Heart left ventricle (tissue), 16 donors: ENCODE measurements around the gene ARHGEF28. TPM values are rescaled to one million over a fixed set of nuclear protein-coding genes. Genes with fewer than 3 reads are reported as not detected.

Experiments
- ATAC-seq, 4 donors: fragments of 200-7000 bp; cut with Tn5 transposase; one replicate each; pipeline ENCODE4 v1.9.1; 2020 to 2022; ENCODE audit warnings: moderate library complexity in 4 of 4, mild to moderate bottlenecking in 3 of 4, moderate number of reproducible peaks in 1 of 4
- DNase-seq, 5 donors: peaks; one replicate each; pipeline ENCODE4 v3.0.0-alpha.2; 2020
- H3K27ac ChIP-seq, 12 donors: fragments of 200-600 bp; sonication (generic) in 4 of 12; one replicate each; pipeline versions ENCODE4 v1.5.0 to v1.8.0; 2016 to 2022; ENCODE audit warnings: mild to moderate bottlenecking in 2 of 12
- H3K27me3 ChIP-seq, 9 donors: fragments of 200-600 bp; sonication (generic) in 2 of 9; one replicate each; pipeline versions ENCODE4 v1.5.1 to v1.8.0; 2016 to 2022; ENCODE audit warnings: mild to moderate bottlenecking in 3 of 9
- H3K36me3 ChIP-seq, 9 donors: fragments of 200-600 bp; sonication (generic) in 2 of 9; one replicate each; pipeline versions ENCODE4 v1.5.0 to v1.8.0; 2018 to 2022; ENCODE audit warnings: mild to moderate bottlenecking in 2 of 9
- H3K4me1 ChIP-seq, 12 donors: fragments of 200-600 bp; sonication (generic) in 4 of 12; one replicate each; pipeline versions ENCODE4 v1.5.0 to v1.8.0; 2016 to 2022; ENCODE audit warnings: mild to moderate bottlenecking in 3 of 12
- H3K4me3 ChIP-seq, 12 donors: fragments of 200-600 bp; sonication (generic) in 4 of 12; one replicate each; pipeline versions ENCODE4 v1.5.0 to v1.8.0; 2017 to 2022; ENCODE audit warnings: mild to moderate bottlenecking in 9 of 12, moderate library complexity in 4 of 12
- H3K9me3 ChIP-seq, 12 donors: fragments of 200-600 bp; sonication (generic) in 4 of 12; one replicate each; pipeline versions ENCODE4 v1.5.0 to v1.8.0; 2016 to 2022; ENCODE audit warnings: mild to moderate bottlenecking in 1 of 12
- POLR2A ChIP-seq, 2 donors: fragments of 450-650 bp; IDR thresholded peaks; one replicate each; pipeline ENCODE4 v1.6.1; 2017; ENCODE audit warnings: antibody characterized with exemption in 2 of 2, mild to moderate bottlenecking in 2 of 2, moderate library complexity in 2 of 2
- WGBS, 4 donors: extraction: QIAGEN DNeasy Blood & Tissue Kit in 2 of 4; methylation state at CpG; one replicate each; pipeline versions ENCODE4 v1.1.5 to v1.1.7; 2013 to 2018; 5-methylcytosine and 5-hydroxymethylcytosine counted together
- intact Hi-C, 10 donors: fragments of 100-400 bp; cut with DNase I; formaldehyde crosslinking; loops; one replicate each; pipeline versions ENCODE4 v1.11.1 to v1.14.2; 2022
- polyA plus RNA-seq, 2 donors: library from polyadenylated mRNA; stranded (reverse); fragments of 200-250 nt; gene quantifications; one replicate each; pipeline ENCODE4 v1.2.3, GENCODE V29; 2013
- total RNA-seq, 9 donors: library from RNA; depleted of rRNA in 2 of 9; stranded (reverse); fragments of >200 nt in 2 of 9; fragmentation: NEBNext Ultra II Directional in 3 of 9; extraction: Animal tissue kit (Norgen Biotek cat#: 25700) in 3 of 9; gene quantifications; one replicate each; pipeline versions ENCODE4 v1.1.0 to v1.2.4, GENCODE V29; 2016 to 2023
- TF ChIP-seq, protein P1 (sequence below), 12 donors: fragments of 200-600 bp; sonication (generic) in 4 of 12; IDR thresholded peaks; one replicate each; pipeline versions ENCODE4 v1.5.0 to v1.8.0; 2018 to 2022; ENCODE audit warnings: antibody characterized with exemption in 12 of 12, mild to moderate bottlenecking in 5 of 12
- donor health status: ischemic (EF 13 %, LVEDD 7.1; RV severe dilation, severe dysfunction).
- donor health status: healthy with polysubstance abuse.
- donor health status: DM: no; HTN: yes; CAD: no.
- donor health status: DM: no; HTN: no; CAD: no.
- donor health status: ischemic (EF 25% LVEDD 6.9; RV normal size, moderate dysfunction).
- donor health status: ischemic (EF 25% LVEDD 5.7; RV mildly dilated, moderate dysfunction).
- donor health status: healthy.
- donor health status: DM: yes; HTN: yes; CAD: no.
- donor health status: ischemic (EF 35%, LVEDD 5.7; RV mildly dilated, moderate dysfunction).
- donor health status: nonischemic (EF 11% LVEDD 7.7; RV severe dilation, severe dysfunction).
- donor health status: DM: yes; HTN: yes; CAD: no.
- donor health status: PGD.
- donor health status: ischemic (EF 29% LVEDD 5.4; RV normal size, mild dysfunction).
- donor health status: nonischemic (EF 23%, LVEDD 6.1; RV moderate dilation, normal function).

ARHGEF28 gene
- total and polyA plus RNA-seq, 11 donors, result 0.51 to 7.7 (median 1.7) TPM

DNA sequence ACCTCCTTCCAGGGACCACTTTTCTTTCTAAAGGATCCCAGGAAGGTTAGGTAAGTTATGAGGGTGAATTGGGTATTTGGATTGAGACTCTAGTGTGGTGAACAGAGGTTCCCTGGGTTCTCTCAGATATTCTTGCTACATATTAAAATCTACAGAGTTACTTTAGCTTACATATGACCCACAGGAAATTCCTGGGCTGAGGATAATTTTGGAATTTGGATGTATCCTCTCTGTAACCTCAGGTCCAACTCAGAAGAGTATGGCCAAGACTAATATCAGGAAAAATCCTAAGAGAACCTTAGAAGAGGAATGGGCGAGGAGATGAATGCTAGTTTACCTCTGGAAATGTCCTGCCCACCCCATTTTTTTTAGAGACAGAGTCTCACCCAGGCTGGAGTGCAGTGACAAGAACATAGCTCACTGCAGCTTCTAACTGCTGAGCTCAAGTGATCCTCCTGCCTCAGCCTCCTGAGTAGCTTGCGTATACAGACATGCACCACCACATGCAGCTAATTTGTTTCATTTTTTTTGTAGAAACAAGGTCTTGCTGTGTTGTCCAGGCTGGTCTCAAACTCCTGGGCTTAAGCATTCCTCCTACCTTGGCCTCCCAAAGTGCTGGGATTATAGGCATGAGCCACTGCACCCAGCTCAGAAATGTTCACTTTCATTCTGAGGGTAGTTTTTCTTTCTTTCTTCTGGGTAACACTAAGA, 196.4 kb downstream of the ARHGEF28 start:
- no peak overlapping the region for H3K27ac ChIP-seq
- H3K9me3 ChIP-seq, result no peaks in the 10 kb centered on the region
- no peak overlapping the region for H3K4me3 ChIP-seq
- intact Hi-C loops, result no loop called here
- TF ChIP-seq, protein P1, sequence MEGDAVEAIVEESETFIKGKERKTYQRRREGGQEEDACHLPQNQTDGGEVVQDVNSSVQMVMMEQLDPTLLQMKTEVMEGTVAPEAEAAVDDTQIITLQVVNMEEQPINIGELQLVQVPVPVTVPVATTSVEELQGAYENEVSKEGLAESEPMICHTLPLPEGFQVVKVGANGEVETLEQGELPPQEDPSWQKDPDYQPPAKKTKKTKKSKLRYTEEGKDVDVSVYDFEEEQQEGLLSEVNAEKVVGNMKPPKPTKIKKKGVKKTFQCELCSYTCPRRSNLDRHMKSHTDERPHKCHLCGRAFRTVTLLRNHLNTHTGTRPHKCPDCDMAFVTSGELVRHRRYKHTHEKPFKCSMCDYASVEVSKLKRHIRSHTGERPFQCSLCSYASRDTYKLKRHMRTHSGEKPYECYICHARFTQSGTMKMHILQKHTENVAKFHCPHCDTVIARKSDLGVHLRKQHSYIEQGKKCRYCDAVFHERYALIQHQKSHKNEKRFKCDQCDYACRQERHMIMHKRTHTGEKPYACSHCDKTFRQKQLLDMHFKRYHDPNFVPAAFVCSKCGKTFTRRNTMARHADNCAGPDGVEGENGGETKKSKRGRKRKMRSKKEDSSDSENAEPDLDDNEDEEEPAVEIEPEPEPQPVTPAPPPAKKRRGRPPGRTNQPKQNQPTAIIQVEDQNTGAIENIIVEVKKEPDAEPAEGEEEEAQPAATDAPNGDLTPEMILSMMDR (IDR thresholded peaks at IDR 0.05), result no peak
- no peak for TF ChIP-seq POLR2A (IDR thresholded peaks at IDR 0.05)
- DNase-seq (no peak), ATAC-seq (no peak)
- 92 to 96% (median 93%) methylated on average over 2 of the region's 2 CpGs for WGBS, 4 donors
- H3K4me1 ChIP-seq, result peaks cover 0 to 4% (median 0%) of the 10 kb centered on the region in 12 donors
- H3K27me3 ChIP-seq, result no peaks in the 10 kb centered on the region
- no peaks in the 10 kb centered on the region for H3K36me3 ChIP-seq

- TF ChIP-seq, protein P1 (IDR thresholded peaks at IDR 0.05), result no peak
- TF ChIP-seq POLR2A (IDR thresholded peaks at IDR 0.05), result no peak
- Histone ChIP-seq H3K27ac (no peak overlapping the region), H3K4me1 (peaks cover 0 to 4% (median 0%) of the 10 kb centered on the region in 12 donors), H3K36me3 (no peaks in the 10 kb centered on the region), H3K4me3 (no peak overlapping the region), H3K9me3 (no peaks in the 10 kb centered on the region), H3K27me3 (no peaks in the 10 kb centered on the region)
- DNase-seq (no peak), ATAC-seq (no peak)
- intact Hi-C loops, result no loop called here
- WGBS, 4 donors, result 36 to 71% (median 48%) methylated on average over 4 of the region's 4 CpGs
Observed at GRCh38 chr5:73822989-73823339, 197.0 kb downstream of the ARHGEF28 start.

DNA sequence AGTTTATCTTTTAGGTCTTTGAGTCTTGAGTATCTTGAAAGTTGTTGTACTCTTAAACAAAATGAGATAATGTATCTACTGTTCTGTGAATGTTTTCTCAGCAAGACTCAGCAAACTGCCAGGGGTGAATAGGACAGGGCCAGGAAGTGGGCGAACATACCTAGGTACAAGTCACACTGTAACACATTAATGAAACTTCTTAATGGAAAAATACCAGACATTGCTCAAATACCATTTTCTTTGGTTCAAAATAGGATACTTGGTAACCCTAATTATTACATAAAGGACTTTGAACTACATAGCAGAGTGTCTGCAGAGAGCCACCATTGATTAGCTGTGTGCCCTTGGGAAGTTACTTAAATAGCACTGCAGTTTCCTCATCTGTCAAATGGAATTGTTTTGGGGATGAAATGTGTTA, 197.5 kb downstream of the ARHGEF28 start:
- Histone ChIP-seq H3K27me3 (no peaks in the 10 kb centered on the region), H3K4me3 (no peak overlapping the region), H3K9me3 (no peaks in the 10 kb centered on the region), H3K4me1 (peaks cover 0 to 4% (median 0%) of the 10 kb centered on the region in 12 donors), H3K36me3 (no peaks in the 10 kb centered on the region), H3K27ac (no peak overlapping the region)
- TF ChIP-seq, protein P1 (IDR thresholded peaks at IDR 0.05), result no peak
- no peak for TF ChIP-seq POLR2A (IDR thresholded peaks at IDR 0.05)
- ATAC-seq (no peak), DNase-seq (no peak)
- 89 to 96% (median 94%) methylated on average over 1 of the region's 1 CpG for WGBS, 4 donors
- intact Hi-C loops, result no loop called here

DNA sequence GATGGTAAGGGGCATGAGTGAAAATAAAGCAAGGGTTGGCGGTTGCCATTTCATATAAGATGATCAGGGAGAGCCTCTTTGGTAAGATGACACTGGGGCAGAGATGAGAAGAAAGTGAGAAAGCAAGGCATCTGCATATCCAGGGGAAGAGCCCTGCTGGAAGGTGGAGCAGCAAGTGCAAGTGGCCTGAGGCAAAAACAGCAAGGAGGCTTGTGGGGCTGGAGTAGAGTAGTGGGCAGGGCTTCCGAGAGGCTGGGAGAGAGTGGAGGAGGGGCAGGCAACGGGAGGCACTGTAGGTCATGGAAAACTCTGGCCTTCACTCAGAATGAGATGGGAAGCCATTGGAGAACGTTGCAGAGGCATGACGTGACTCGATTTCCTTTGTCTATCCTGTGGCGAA, 199.2 kb downstream of the ARHGEF28 start:
- 94 to 96% (median 96%) methylated on average over 7 of the region's 7 CpGs for WGBS, 4 donors
- H3K27me3 ChIP-seq, result no peaks in the 10 kb centered on the region
- DNase-seq, result no peak
- TF ChIP-seq POLR2A (IDR thresholded peaks at IDR 0.05), result no peak
- TF ChIP-seq, protein P1 (IDR thresholded peaks at IDR 0.05), result no peak
- H3K9me3 ChIP-seq, result no peaks in the 10 kb centered on the region
- H3K4me3 ChIP-seq, result no peak overlapping the region
- intact Hi-C loops, result no loop called here
- H3K27ac ChIP-seq, result no peak overlapping the region
- H3K4me1 ChIP-seq, result peaks cover 0 to 4% (median 0%) of the 10 kb centered on the region in 12 donors
- no peak for ATAC-seq
- H3K36me3 ChIP-seq, result no peaks in the 10 kb centered on the region
